ENCODE measurements around the gene GALE.

GRCh38 chr1:23776217-23776616 lies 24.3 kb downstream of the GALE start:
- TF ChIP-seq, protein P1, sequence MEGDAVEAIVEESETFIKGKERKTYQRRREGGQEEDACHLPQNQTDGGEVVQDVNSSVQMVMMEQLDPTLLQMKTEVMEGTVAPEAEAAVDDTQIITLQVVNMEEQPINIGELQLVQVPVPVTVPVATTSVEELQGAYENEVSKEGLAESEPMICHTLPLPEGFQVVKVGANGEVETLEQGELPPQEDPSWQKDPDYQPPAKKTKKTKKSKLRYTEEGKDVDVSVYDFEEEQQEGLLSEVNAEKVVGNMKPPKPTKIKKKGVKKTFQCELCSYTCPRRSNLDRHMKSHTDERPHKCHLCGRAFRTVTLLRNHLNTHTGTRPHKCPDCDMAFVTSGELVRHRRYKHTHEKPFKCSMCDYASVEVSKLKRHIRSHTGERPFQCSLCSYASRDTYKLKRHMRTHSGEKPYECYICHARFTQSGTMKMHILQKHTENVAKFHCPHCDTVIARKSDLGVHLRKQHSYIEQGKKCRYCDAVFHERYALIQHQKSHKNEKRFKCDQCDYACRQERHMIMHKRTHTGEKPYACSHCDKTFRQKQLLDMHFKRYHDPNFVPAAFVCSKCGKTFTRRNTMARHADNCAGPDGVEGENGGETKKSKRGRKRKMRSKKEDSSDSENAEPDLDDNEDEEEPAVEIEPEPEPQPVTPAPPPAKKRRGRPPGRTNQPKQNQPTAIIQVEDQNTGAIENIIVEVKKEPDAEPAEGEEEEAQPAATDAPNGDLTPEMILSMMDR (CRISPR knock-in tag; IDR thresholded peaks at IDR 0.05): no peak
- TF ChIP-seq ZBTB7A (CRISPR knock-in tag; IDR thresholded peaks at IDR 0.05) (no peak), ZNF24 (IDR thresholded peaks at IDR 0.05) (no peak), NFKBIZ (CRISPR knock-in tag; IDR thresholded peaks at IDR 0.05) (no peak), POLR2AphosphoS5 (IDR thresholded peaks at IDR 0.05; ENCODE audit: low read depth, low read length) (no peak), NKX3-1 (CRISPR knock-in tag; IDR thresholded peaks at IDR 0.05) (no peak), NR2C2 (CRISPR knock-in tag; IDR thresholded peaks at IDR 0.05; ENCODE audit: borderline replicate concordance) (no peak), RBFOX2 (IDR thresholded peaks at IDR 0.05; ENCODE audit: low read depth, low read length) (no peak)
